ENCODE results near the gene PROCR. TPM values are rescaled to one million over a fixed set of nuclear protein-coding genes. Genes with fewer than 3 reads are reported as not detected.

PROCR gene
- 10 to 100 TPM in 1 of 6 experiments, 1 to 10 TPM in 5; 1.4 to 11.0 (median 2.6) TPM for total RNA-seq
- long read RNA-seq, partial matches to known transcripts, result 1 of 3 reads
- long read RNA-seq, other reads (novel, unspliced or antisense), result 1 of 3 reads

GRCh38 chr20:35171753-35172433 is at the start of gene PROCR:
Gene PROCR (plus strand): TSS chr20:35172072. CDS start chr20:35172155, 83 bp downstream.
- 31% methylated on average over 13 of the region's 16 CpGs for WGBS (ENCODE audit: insufficient coverage, low coverage, low lambda C conversion rate, missing lambda C conversion rate)
- peak within 1 kb of the TSS in 2 of 3 donors; percentile 16 to 25 for H3K4me3 ChIP-seq
- H3K27me3 ChIP-seq, result no peaks in the 10 kb centered on the region
- H3K36me3 ChIP-seq, result no peaks in the 10 kb centered on the region
- TF ChIP-seq POLR2A (IDR thresholded peaks at IDR 0.05) (no peak), CTCF (IDR thresholded peaks at IDR 0.05) (no peak)
- ATAC-seq (peak; percentile 57 to 78 (median 75)), DNase-seq (peak; percentile 74 to 80 (median 75))
- peak within 1 kb of the TSS in 2 of 3 donors; percentile 5 to 62 for H3K27ac ChIP-seq
- intact Hi-C loops (cut with DNase I), result no loop called here
- no peaks in the 10 kb centered on the region for H3K9me3 ChIP-seq
- H3K4me1 ChIP-seq, result peaks cover 0 to 15% (median 5%) of the 10 kb centered on the region in 4 donors

GRCh38 chr20:35122756-35123405 is 49.0 kb upstream of the PROCR start:
- Histone ChIP-seq H3K36me3 (peaks cover 7 to 87% (median 45%) of the 10 kb centered on the region in 4 donors), H3K9me3 (no peaks in the 10 kb centered on the region), H3K4me1 (peaks cover 0 to 3% (median 0%) of the 10 kb centered on the region in 4 donors), H3K27ac (no peak overlapping the region), H3K4me3 (no peak overlapping the region), H3K27me3 (no peaks in the 10 kb centered on the region)
- no peak for DNase-seq
- no peak for ATAC-seq
- 82% methylated on average over 3 of the region's 5 CpGs for WGBS (ENCODE audit: insufficient coverage, low coverage, low lambda C conversion rate, missing lambda C conversion rate)
- TF ChIP-seq POLR2A (IDR thresholded peaks at IDR 0.05) (no peak), CTCF (IDR thresholded peaks at IDR 0.05) (no peak)
- intact Hi-C loops (cut with DNase I), result no loop called here

GRCh38 chr20:35125753-35126152 is 46.1 kb upstream of the PROCR start:
- Histone ChIP-seq H3K27me3 (no peaks in the 10 kb centered on the region), H3K4me1 (no peaks in the 10 kb centered on the region), H3K9me3 (no peaks in the 10 kb centered on the region), H3K27ac (no peak overlapping the region), H3K4me3 (no peak overlapping the region), H3K36me3 (peaks cover 7 to 78% (median 43%) of the 10 kb centered on the region in 4 donors)
- no peak for ATAC-seq
- WGBS (ENCODE audit: insufficient coverage, low coverage, low lambda C conversion rate, missing lambda C conversion rate), result 77% methylated on average over 3 of the region's 5 CpGs
- intact Hi-C loops (cut with DNase I), result no loop called here
- TF ChIP-seq POLR2A (IDR thresholded peaks at IDR 0.05) (no peak), CTCF (IDR thresholded peaks at IDR 0.05) (no peak)
- no peak for DNase-seq

GRCh38 chr20:35129647-35130069 is 42.2 kb upstream of the PROCR start:
- ATAC-seq (peak in 2 of 4 donors; percentile 37 to 67), DNase-seq (no peak)
- H3K4me3 ChIP-seq, result no peak overlapping the region
- peaks cover 0 to 6% (median 0%) of the 10 kb centered on the region in 4 donors for H3K4me1 ChIP-seq
- H3K27me3 ChIP-seq, result no peaks in the 10 kb centered on the region
- no peaks in the 10 kb centered on the region for H3K9me3 ChIP-seq
- no peak for TF ChIP-seq CTCF (IDR thresholded peaks at IDR 0.05)
- TF ChIP-seq POLR2A (IDR thresholded peaks at IDR 0.05), result no peak
- intact Hi-C loops (cut with DNase I), result no loop called here
- peaks cover 0 to 74% (median 36%) of the 10 kb centered on the region in 4 donors for H3K36me3 ChIP-seq
- H3K27ac ChIP-seq, result no peak overlapping the region
- WGBS (ENCODE audit: insufficient coverage, low coverage, low lambda C conversion rate, missing lambda C conversion rate), result 64% methylated on average over 2 of the region's 2 CpGs

Measured in right lobe of liver (tissue), 6 donors.